KOPT-K1 (cell line): Measurements from ENCODE around the gene PAK6.

Experiments
- H3K27ac ChIP-seq: fragments of 200-600 bp; sonication (generic); 2 replicates; pipeline ENCODE4 v1.5.1; 2016; ENCODE audit warnings: antibody characterized with exemption, mild to moderate bottlenecking, low read depth, low read length; ENCODE audit not compliant: poor library complexity, severe bottlenecking
- H3K36me3 ChIP-seq: fragments of 200-600 bp; sonication (generic); 2 replicates; pipeline ENCODE4 v1.5.1; 2017; ENCODE audit warnings: antibody characterized with exemption, mild to moderate bottlenecking, low read length, moderate library complexity; ENCODE audit not compliant: insufficient read depth
- H3K9me3 ChIP-seq: fragments of 200-600 bp; sonication (generic); 2 replicates; pipeline ENCODE4 v1.5.1; 2017; ENCODE audit warnings: antibody characterized with exemption, low read length, mild to moderate bottlenecking; ENCODE audit not compliant: insufficient read depth, poor library complexity, severe bottlenecking

PAK6 gene

DNA sequence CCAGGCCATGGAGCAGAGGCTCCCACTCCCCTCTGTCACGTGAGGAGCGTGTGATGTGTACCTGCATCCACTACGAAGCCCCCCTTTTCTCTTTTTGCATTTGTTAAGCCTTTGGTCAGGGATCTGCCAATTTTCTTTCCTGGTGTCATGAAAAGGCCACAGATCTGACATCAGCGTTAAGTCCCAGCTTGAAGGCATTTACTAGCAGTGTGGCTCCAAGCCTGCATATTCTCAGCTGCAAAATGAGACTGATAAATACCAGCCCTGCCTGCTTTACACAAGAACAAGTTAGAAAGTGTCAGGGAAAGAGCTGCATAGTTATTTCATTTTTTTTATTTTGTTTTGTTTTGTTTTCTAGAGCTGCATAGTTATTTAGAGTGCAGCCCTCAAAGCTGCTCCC is 46.3 kb downstream of the PAK6 start:
- Histone ChIP-seq H3K36me3 (no peaks in the 10 kb centered on the region; the same call in 1 of the 2 replicates), H3K9me3 (no peaks in the 10 kb centered on the region), H3K27ac (no peak overlapping the region)

- H3K27ac ChIP-seq: no peak overlapping the region
- no peaks in the 10 kb centered on the region for H3K9me3 ChIP-seq
- no peaks in the 10 kb centered on the region; the same call in 1 of the 2 replicates for H3K36me3 ChIP-seq
Observed at GRCh38 chr15:40285554-40286011, 46.7 kb downstream of the PAK6 start.

DNA sequence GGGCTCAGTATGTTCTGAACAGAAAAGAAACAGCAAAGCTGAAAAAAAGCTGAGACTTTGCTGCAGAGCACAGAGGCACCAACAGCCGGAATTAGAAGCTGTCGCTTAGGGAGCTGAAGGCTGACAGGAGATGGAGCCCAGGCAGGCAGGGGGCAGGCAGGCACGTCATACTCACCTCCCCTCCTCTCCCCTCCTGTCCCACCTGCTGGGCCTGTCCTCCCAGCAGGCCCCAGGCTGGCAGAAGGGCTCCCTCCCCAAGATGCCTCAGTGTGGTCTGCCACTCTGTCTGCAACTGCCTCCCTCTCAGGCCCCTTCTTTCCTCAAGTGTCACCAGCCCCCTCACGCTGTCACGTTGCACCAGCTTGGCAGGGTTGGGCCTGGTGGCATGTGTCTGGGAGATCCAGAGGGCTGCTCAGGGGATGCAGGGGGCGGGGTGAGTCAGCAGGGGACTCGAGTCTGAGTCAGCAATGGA is 47.2 kb downstream of the PAK6 start:
- no peak overlapping the region for H3K27ac ChIP-seq
- no peaks in the 10 kb centered on the region for H3K9me3 ChIP-seq
- no peaks in the 10 kb centered on the region; the same call in 1 of the 2 replicates for H3K36me3 ChIP-seq

- Histone ChIP-seq H3K27ac (no peak overlapping the region), H3K36me3 (no peaks in the 10 kb centered on the region; the same call in 1 of the 2 replicates), H3K9me3 (no peaks in the 10 kb centered on the region)
Observed at GRCh38 chr15:40286794-40287193, 47.9 kb downstream of the PAK6 start.

DNA sequence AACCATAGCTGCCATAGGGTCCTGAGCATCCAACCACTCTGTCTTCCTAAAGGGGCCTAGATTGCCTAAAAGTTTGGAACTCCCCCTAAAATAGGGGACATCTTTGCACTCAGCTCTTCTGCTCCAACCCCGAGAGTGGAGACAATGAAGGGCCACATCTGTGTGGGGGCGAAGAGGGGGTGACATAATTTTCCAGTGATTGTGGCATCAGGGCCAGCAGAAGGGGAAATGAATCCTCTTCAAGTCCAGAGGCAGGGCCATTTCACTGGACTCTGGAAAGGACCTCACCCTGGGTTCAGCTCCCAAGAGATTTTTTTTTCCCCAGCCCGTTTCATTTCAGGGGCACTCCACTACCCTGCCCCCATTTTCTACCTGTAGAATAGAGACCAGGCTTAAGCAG is 48.6 kb downstream of the PAK6 start:
- Histone ChIP-seq H3K36me3 (no peaks in the 10 kb centered on the region; the same call in 1 of the 2 replicates), H3K9me3 (no peaks in the 10 kb centered on the region), H3K27ac (no peak overlapping the region)

GRCh38 chr15:40287968-40288367 is 49.1 kb downstream of the PAK6 start:
- no peaks in the 10 kb centered on the region for H3K9me3 ChIP-seq
- no peak overlapping the region for H3K27ac ChIP-seq
- no peaks in the 10 kb centered on the region; the same call in 1 of the 2 replicates for H3K36me3 ChIP-seq

DNA sequence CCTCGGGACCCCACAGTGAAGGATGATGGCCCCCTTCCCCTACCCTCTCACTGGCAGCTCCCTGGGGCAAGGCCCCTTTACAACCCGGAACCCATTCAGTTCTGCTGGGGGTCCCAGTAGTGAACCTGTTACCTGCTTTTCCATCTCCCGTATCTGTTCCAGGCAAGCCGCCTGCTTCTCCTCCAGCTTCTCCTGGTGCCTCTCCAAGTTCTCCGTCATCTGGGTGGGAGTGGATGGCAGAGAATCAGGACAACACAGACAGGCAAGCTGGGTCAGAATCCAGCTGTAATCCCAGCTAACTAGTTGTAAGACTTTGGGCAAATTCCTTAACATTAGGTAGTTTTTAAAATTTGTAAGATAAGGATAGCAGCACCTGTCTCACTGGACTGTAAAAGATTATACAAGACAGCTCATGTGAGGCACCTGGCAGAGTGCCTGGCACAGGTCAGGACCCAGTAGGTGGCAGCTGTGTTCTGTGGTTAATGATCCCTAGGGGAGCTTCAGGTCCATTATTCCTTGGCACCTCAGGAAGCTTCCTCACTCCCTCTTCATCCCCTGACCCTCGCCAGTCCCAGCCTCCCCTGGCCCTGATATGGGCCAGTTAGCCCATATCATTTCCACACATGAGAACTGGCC is 50.4 kb downstream of the PAK6 start:
- H3K27ac ChIP-seq: no peak overlapping the region
- H3K36me3 ChIP-seq: no peaks in the 10 kb centered on the region; the same call in 1 of the 2 replicates
- H3K9me3 ChIP-seq: no peaks in the 10 kb centered on the region

- Histone ChIP-seq H3K36me3 (no peaks in the 10 kb centered on the region; the same call in 1 of the 2 replicates), H3K27ac (no peak overlapping the region), H3K9me3 (no peaks in the 10 kb centered on the region)
Observed at GRCh38 chr15:40290545-40290917, 51.7 kb downstream of the PAK6 start.

DNA sequence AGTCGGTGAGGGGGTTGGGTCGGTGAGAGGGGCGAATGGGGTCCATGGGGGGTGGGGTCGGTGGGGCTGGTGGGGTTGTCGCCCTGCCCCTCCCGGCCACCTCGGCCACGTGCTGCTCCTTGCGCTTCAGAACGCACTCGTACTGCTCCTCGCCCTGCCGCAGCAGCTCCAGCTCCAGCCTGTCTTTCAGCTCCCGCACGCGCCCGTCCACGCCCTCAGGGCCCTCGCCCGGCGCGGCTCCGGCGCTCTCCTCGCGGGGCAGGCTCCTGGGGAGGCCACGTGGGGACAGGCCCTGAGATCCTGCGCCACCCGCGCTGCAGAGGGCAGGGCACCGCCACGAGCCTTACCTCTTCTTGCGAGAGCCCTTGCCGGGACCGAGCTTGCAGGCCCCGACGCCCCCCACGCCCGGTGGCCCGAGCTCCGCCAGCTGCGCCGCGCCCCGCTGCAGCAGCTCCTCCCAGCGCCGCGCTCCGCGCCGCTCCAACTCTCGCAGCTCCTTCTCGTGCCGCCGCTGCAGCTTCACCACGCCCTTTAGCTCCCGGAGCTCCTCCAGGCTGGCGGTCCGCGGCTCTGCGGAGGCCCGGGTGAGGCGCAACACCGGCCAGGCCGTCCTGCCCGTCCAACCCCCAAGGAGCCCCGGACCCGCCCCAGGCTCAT is 52.2 kb downstream of the PAK6 start:
- Histone ChIP-seq H3K36me3 (no peaks in the 10 kb centered on the region; the same call in 1 of the 2 replicates), H3K27ac (no peak overlapping the region), H3K9me3 (no peaks in the 10 kb centered on the region)

DNA sequence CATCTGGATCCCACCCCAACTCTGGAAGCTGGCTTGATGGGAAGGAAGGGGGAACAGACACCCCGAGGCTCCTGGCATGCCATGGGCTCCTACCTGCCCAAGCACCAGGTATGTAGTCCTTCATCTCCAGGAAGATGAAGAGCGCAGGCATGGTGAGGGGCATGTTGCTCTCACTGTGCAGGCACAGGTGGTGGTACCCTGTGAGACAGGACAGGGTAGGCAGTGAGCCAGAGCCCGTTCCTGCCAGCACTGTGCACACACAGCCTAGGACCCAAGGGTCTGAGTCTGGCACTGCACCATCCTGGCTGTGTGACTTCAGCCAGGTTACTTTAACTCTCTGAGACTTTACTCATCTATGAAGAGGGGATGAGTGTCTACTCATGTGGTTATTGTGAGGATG is 53.4 kb downstream of the PAK6 start:
- Histone ChIP-seq H3K27ac (no peak overlapping the region), H3K36me3 (no peaks in the 10 kb centered on the region; the same call in 1 of the 2 replicates), H3K9me3 (no peaks in the 10 kb centered on the region)

- Histone ChIP-seq H3K36me3 (no peaks in the 10 kb centered on the region; the same call in 1 of the 2 replicates), H3K27ac (no peak overlapping the region), H3K9me3 (no peaks in the 10 kb centered on the region)
Observed at GRCh38 chr15:40293006-40293405, 54.1 kb downstream of the PAK6 start.

DNA sequence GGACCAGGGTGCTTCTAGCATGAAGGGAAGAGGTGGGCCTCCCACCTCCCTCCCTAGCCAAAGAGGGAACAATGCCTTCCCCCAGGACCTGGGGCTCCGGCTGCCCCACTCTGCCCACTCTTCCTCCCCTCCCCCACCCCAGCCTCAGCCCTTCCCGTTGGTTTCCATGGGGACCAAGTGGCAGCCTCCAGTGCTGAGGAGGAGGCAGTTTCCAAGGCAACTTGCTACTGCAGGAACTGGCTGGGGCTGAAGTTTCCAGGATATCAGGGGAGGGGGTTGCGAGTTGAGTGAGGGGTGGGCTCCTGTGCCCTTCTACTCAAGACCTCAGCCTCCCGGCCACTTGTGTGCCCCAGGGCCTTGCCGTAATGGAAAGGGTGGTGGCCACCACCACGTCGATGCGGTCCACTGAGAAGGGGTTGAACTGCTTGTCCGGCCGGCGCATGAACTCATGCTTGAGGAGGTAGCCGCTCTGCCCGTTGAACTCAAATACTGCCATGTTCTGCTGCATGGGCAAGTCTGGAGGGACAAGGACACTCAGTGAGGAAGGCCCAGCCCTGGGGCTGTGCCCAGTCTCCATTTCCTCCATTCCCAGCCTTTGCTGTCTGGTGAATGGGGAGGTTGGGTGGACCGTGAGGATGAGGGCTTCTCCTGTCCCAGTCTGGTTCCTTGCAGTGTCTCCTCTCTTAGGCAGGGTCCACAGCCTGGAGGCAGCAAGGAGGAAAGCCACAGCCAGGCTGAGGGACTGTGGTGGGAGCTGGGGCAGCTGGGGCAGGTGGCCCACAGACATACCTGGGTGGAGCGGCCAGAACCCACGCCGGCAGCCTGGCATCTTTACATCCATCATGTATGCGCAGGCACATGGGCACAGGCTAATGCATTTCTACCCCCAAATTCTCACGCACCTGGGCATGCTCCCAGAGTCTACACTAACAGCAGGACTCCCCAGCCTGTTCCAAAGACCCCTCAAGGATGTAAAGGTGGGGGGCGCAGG is 55.3 kb downstream of the PAK6 start:
- Histone ChIP-seq H3K27ac (no peak overlapping the region), H3K36me3 (peaks cover 10% of the 10 kb centered on the region; the same call in 1 of the 2 replicates), H3K9me3 (no peaks in the 10 kb centered on the region)

DNA sequence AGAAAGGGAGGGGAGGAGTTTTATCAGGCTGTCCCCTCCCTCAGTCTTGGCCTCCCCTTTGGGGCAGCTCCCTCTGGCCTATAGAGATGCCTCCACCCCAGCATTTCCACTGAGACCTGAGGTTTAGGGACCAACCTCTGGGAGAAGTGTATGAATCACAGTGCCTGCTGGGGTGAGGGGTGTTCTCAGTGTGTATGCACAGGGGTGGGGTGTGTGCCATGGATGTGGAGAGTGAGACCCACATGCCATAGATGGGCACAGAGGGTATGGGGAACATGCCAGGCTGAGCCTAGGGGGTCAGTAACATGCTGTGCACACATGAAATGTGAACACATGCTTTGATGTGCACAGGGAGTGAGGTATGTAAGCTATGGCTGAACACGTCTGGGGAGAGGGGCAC is 56.4 kb downstream of the PAK6 start:
- H3K9me3 ChIP-seq: peaks cover 2% of the 10 kb centered on the region
- no peak overlapping the region for H3K27ac ChIP-seq
- H3K36me3 ChIP-seq: peaks cover 11% of the 10 kb centered on the region; the same call in 1 of the 2 replicates

GRCh38 chr15:40295877-40296560 is 57.2 kb downstream of the PAK6 start:
- Histone ChIP-seq H3K27ac (no peak overlapping the region), H3K36me3 (peaks cover 17% of the 10 kb centered on the region; the same call in 1 of the 2 replicates), H3K9me3 (peaks cover 4% of the 10 kb centered on the region)
